GM23248 (cell line): Measurements from ENCODE around the gene LAMTOR2. TPM values are rescaled to one million over a fixed set of nuclear protein-coding genes. Genes with fewer than 3 reads are reported as not detected.

Experiments used
- DNase-seq: peaks from one replicate; pipeline ENCODE4 v3.0.0-alpha.2; 2015
- H2AFZ ChIP-seq: fragments of 200-600 bp; sonication (generic); 2 replicates; pipeline ENCODE4 v1.6.1; 2016; ENCODE audit warnings: antibody characterized with exemption
- H3F3A ChIP-seq: fragments of 200-600 bp; sonication (generic); 2 replicates; pipeline ENCODE4 v1.6.1; 2016; ENCODE audit warnings: mild to moderate bottlenecking, antibody characterized with exemption, mixed run types; ENCODE audit not compliant: insufficient read depth
- H3K27ac ChIP-seq: fragments of 200-600 bp; sonication (generic); 2 replicates; pipeline ENCODE4 v1.5.1; 2016; ENCODE audit warnings: mild to moderate bottlenecking
- H3K27me3 ChIP-seq: fragments of 200-600 bp; sonication (generic); replicated peaks from 2 replicates; pipeline ENCODE4 v1.6.1; 2016; ENCODE audit warnings: mild to moderate bottlenecking; ENCODE audit not compliant: insufficient read depth
- H3K36me3 ChIP-seq: fragments of 200-600 bp; sonication (generic); 2 replicates; pipeline ENCODE4 v1.6.1; 2016; ENCODE audit warnings: low read depth, mild to moderate bottlenecking
- H3K4me1 ChIP-seq: fragments of 200-600 bp; sonication (generic); 2 replicates; pipeline ENCODE4 v1.6.1; 2016; ENCODE audit warnings: mild to moderate bottlenecking; ENCODE audit not compliant: insufficient read depth
- H3K4me2 ChIP-seq: fragments of 200-600 bp; sonication (generic); one replicate; pipeline ENCODE4 v1.6.1; 2016; ENCODE audit warnings: mild to moderate bottlenecking; ENCODE audit not compliant: unreplicated experiment
- H3K4me3 ChIP-seq: fragments of 200-600 bp; sonication (generic); 2 replicates; pipeline ENCODE4 v1.5.1; 2016; ENCODE audit warnings: mild to moderate bottlenecking
- H3K79me2 ChIP-seq: fragments of 200-600 bp; sonication (generic); 2 replicates; pipeline ENCODE4 v1.6.1; 2016; ENCODE audit warnings: mild to moderate bottlenecking; ENCODE audit not compliant: insufficient read depth
- H3K9ac ChIP-seq: fragments of 200-600 bp; sonication (generic); 2 replicates; pipeline ENCODE4 v1.6.1; 2016; ENCODE audit warnings: mild to moderate bottlenecking
- H3K9me2 ChIP-seq: fragments of 200-600 bp; sonication (generic); 2 replicates; pipeline ENCODE4 v1.6.1; 2016; ENCODE audit warnings: mixed run types, mild to moderate bottlenecking, moderate library complexity; ENCODE audit not compliant: insufficient read depth
- H3K9me3 ChIP-seq: fragments of 200-600 bp; sonication (generic); one replicate; pipeline ENCODE4 v1.6.1; 2017; ENCODE audit warnings: low read depth
- H4K20me1 ChIP-seq: fragments of 200-600 bp; sonication (generic); 2 replicates; pipeline ENCODE4 v1.6.0; 2016; ENCODE audit not compliant: insufficient read depth
- EZH2 ChIP-seq: fragments of 200-600 bp; sonication (generic); IDR thresholded peaks from 2 replicates; pipeline ENCODE4 v1.6.1; 2018; ENCODE audit warnings: antibody characterized with exemption, mild to moderate bottlenecking; ENCODE audit not compliant: insufficient read depth, poor library complexity, severe bottlenecking
- EZH2phosphoT487 ChIP-seq: fragments of 200-600 bp; sonication (generic); IDR thresholded peaks from 2 replicates; pipeline ENCODE4 v1.6.1; 2018; ENCODE audit warnings: antibody characterized with exemption, moderate library complexity, mild to moderate bottlenecking, low read depth; ENCODE audit not compliant: insufficient read depth
- WGBS, 2 experiments: methylation state at CpG; one replicate each; pipeline ENCODE4 v1.1.6; 2015 to 2017; ENCODE audit warnings: low lambda C conversion rate in 2 of 2, low coverage in 1 of 2; ENCODE audit errors: missing lambda C conversion rate in 2 of 2; 5-methylcytosine and 5-hydroxymethylcytosine counted together
- in situ Hi-C: fragments of 300-500 bp; cut with MboI; formaldehyde crosslinking; loops from 2 replicates; pipeline ENCODE4 v1.15.0; 2020
- polyA plus RNA-seq: library from polyadenylated mRNA; unstranded; fragments of >200 nt; fragmentation: Nextera tagmentation; extraction: Ambion mirVana; gene quantifications from 2 replicates; pipeline ENCODE4 v1.2.1, GENCODE V29; 2016
- total RNA-seq: library from RNA; depleted of rRNA; stranded (reverse); fragments of >200 nt; shearing (Covaris generic); gene quantifications from 2 replicates; pipeline ENCODE4 v1.2.3, GENCODE V29; 2014

LAMTOR2 gene
- total and polyA plus RNA-seq, 2 experiments from 2014 or later, result 41.3 to 143 TPM

DNA sequence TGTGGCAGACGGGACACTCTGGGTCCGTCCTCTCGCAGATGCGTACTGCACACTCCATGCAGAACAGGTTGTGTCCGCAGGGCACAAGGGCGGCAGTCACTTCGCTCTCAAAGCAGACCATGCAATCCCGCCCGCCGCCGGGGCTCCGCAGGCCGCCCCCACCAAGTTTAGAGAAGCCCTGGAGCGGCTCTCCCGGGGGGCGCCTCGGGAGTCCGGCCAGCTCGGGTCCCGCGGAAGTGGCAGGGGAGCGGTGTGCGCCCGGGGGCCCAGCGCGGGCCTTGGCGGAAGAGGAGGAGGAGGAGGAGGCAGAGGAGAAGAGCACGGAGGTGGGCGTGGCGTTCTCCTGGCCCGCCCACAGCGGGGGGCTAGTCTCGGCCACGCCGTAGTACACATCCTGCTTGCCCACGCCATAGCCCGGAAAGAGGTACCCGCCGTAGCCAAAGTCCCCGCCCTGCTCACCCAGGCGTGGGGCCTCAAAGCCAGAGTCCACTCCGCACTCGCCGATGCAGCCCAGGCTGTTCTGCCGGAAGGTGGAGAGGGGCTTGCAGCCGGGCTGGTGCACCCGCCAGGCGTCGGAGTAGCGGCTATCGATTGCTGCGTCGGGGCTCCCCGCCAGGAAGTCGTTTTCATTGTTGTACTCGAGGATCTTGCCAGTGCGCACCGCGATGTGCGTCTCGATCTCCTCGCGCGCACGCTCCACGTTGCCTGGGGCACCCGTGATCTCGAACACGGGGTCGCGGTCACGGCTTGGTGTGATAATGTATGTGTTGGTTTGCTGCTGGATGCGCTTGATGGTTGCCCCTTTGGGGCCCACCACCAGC is 22.2 kb downstream of the LAMTOR2 start:
- no peaks in the 10 kb centered on the region for H3K79me2 ChIP-seq
- in situ Hi-C loops, result no loop called here
- no peak for DNase-seq

DNA sequence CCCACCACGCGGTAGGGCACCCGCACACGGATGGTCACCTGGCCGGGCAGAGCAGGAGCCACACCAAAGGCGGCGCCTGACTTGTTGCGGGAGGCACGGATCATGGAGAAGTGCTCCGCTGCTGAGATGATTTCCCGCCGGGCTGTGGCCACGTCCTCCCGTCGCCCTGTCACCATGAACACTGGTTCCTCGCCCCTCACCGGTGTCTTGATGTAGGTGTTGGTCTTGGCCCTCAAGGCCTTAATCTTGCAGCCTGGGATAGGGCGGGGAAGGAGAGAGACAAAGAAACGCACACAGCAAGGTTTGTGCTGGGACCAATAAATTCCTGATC is 22.8 kb downstream of the LAMTOR2 start:
- Histone ChIP-seq H3K4me2 (no peak overlapping the region), H3K36me3 (no peaks in the 10 kb centered on the region), H3K9ac (no peak overlapping the region), H3K27me3 (no peaks in the 10 kb centered on the region), H4K20me1 (no peaks in the 10 kb centered on the region), H3K79me2 (no peaks in the 10 kb centered on the region), H2AFZ (no peak overlapping the region), H3F3A (no peaks in the 10 kb centered on the region), H3K9me2 (no peaks in the 10 kb centered on the region), H3K4me3 (no peak overlapping the region), H3K9me3 (no peaks in the 10 kb centered on the region), H3K4me1 (no peaks in the 10 kb centered on the region), H3K27ac (no peak overlapping the region)
- in situ Hi-C loops, result no loop called here
- TF ChIP-seq EZH2 (no peak), EZH2phosphoT487 (no peak)
- DNase-seq, result no peak
- 98 to 99% methylated on average over 16 to 19 of the region's 19 CpGs for WGBS, 2 experiments

More for the DNA sequence above, 22.2 kb downstream of the LAMTOR2 start:
- no peaks in the 10 kb centered on the region for H3K27me3 ChIP-seq
- H3F3A ChIP-seq, result no peaks in the 10 kb centered on the region
- no peaks in the 10 kb centered on the region for H3K36me3 ChIP-seq
- no peak overlapping the region for H3K4me3 ChIP-seq
- no peak overlapping the region for H3K4me2 ChIP-seq
- no peaks in the 10 kb centered on the region for H3K9me2 ChIP-seq
- H4K20me1 ChIP-seq, result no peaks in the 10 kb centered on the region
- WGBS, 2 experiments, result 76 to 82% methylated on average over 69 to 70 of the region's 73 CpGs
- no peaks in the 10 kb centered on the region for H3K4me1 ChIP-seq
- H3K9ac ChIP-seq, result no peak overlapping the region
- TF ChIP-seq EZH2, result no peak
- no peak for TF ChIP-seq EZH2phosphoT487
- no peak overlapping the region for H2AFZ ChIP-seq
- H3K9me3 ChIP-seq, result no peaks in the 10 kb centered on the region
- no peak overlapping the region for H3K27ac ChIP-seq

DNA sequence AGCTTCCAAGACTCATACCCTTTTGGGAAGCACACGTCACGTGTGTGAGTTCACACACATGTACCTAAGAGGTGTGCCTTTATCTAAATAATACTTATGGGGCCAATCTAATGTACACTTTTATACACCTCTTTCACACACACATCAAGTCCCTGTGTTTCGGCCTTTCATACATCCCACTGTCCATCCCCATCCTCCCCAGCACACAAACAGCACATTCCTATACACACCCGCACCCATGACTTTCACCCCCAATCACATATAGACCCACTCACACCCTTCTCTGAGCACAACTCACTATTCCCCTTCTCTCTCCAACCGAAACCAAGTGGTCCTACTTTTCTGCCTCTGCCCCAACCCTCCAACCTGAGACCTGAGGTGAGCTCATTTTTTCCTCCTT is 24.1 kb downstream of the LAMTOR2 start:
- H3K9ac ChIP-seq, result no peak overlapping the region
- 78 to 89% methylated on average over 5 of the region's 5 CpGs for WGBS, 2 experiments
- H3K4me2 ChIP-seq, result no peak overlapping the region
- no peaks in the 10 kb centered on the region for H3K9me3 ChIP-seq
- no peaks in the 10 kb centered on the region for H3K27me3 ChIP-seq
- no peak for DNase-seq
- in situ Hi-C loops, result no loop called here
- TF ChIP-seq EZH2phosphoT487, result no peak
- TF ChIP-seq EZH2, result no peak
- no peak overlapping the region for H3K4me3 ChIP-seq
- H3K79me2 ChIP-seq, result no peaks in the 10 kb centered on the region
- no peaks in the 10 kb centered on the region for H3F3A ChIP-seq
- H4K20me1 ChIP-seq, result no peaks in the 10 kb centered on the region
- H3K27ac ChIP-seq, result no peak overlapping the region
- H2AFZ ChIP-seq, result no peak overlapping the region
- no peaks in the 10 kb centered on the region for H3K36me3 ChIP-seq
- H3K4me1 ChIP-seq, result no peaks in the 10 kb centered on the region
- no peaks in the 10 kb centered on the region for H3K9me2 ChIP-seq

DNA sequence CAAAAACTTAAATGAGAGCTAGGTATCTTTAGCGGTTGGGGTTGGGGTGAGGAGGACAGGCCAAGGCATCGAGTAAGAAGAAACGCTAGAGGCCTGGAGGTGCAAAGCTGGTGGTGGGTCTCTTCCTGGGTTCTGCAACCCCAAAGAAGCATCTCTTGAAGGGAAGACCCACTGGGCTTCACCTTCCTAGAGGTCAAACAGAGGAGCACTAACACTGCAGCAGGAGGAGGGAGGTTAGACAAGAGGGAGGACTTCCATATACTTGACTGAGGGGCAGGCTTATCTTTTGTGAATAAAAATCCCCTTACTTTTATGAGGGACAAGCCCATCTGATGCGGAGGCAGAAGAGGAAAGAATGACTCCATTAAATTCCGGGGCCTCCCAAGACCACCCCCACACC is 25.2 kb downstream of the LAMTOR2 start:
- Histone ChIP-seq H3K9me2 (no peaks in the 10 kb centered on the region), H3K4me2 (no peak overlapping the region), H3F3A (no peaks in the 10 kb centered on the region), H4K20me1 (no peaks in the 10 kb centered on the region), H3K27me3 (no peaks in the 10 kb centered on the region), H2AFZ (no peak overlapping the region), H3K36me3 (no peaks in the 10 kb centered on the region), H3K4me3 (no peak overlapping the region), H3K9me3 (no peaks in the 10 kb centered on the region), H3K4me1 (no peaks in the 10 kb centered on the region), H3K27ac (no peak overlapping the region), H3K9ac (no peak overlapping the region), H3K79me2 (no peaks in the 10 kb centered on the region)
- in situ Hi-C loops, result no loop called here
- DNase-seq, result no peak
- no peak for TF ChIP-seq EZH2phosphoT487
- no peak for TF ChIP-seq EZH2
- 83 to 88% methylated on average over 5 of the region's 5 CpGs for WGBS, 2 experiments
